ENCODE measurements around the gene RNF41.

DNA sequence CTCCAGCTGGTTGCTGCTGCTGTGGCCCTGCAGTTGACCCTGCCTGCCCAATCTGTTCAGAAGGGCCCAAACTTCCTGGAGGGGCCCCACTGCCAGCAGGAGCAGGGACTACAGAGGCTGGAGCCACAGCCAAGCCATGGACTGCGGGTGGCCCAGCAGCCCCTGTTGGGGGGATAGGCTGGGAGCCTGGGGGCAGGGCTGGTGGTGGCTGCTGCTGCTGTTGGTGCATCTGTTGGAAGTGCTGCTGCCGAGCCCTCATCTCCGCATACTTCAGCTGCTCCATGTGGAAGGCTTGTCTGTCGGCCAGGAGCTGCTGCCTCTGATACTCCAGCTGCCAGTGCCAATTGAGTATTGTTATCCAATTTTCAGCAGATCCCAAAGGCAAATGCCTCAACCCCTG, 56.4 kb downstream of the RNF41 start:
- TF ChIP-seq, protein P1, sequence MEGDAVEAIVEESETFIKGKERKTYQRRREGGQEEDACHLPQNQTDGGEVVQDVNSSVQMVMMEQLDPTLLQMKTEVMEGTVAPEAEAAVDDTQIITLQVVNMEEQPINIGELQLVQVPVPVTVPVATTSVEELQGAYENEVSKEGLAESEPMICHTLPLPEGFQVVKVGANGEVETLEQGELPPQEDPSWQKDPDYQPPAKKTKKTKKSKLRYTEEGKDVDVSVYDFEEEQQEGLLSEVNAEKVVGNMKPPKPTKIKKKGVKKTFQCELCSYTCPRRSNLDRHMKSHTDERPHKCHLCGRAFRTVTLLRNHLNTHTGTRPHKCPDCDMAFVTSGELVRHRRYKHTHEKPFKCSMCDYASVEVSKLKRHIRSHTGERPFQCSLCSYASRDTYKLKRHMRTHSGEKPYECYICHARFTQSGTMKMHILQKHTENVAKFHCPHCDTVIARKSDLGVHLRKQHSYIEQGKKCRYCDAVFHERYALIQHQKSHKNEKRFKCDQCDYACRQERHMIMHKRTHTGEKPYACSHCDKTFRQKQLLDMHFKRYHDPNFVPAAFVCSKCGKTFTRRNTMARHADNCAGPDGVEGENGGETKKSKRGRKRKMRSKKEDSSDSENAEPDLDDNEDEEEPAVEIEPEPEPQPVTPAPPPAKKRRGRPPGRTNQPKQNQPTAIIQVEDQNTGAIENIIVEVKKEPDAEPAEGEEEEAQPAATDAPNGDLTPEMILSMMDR (IDR thresholded peaks at IDR 0.05), result no peak
- TF ChIP-seq RELA (CRISPR knock-in tag; IDR thresholded peaks at IDR 0.05; ENCODE audit: borderline replicate concordance), result no peak
- TF ChIP-seq, protein P2, sequence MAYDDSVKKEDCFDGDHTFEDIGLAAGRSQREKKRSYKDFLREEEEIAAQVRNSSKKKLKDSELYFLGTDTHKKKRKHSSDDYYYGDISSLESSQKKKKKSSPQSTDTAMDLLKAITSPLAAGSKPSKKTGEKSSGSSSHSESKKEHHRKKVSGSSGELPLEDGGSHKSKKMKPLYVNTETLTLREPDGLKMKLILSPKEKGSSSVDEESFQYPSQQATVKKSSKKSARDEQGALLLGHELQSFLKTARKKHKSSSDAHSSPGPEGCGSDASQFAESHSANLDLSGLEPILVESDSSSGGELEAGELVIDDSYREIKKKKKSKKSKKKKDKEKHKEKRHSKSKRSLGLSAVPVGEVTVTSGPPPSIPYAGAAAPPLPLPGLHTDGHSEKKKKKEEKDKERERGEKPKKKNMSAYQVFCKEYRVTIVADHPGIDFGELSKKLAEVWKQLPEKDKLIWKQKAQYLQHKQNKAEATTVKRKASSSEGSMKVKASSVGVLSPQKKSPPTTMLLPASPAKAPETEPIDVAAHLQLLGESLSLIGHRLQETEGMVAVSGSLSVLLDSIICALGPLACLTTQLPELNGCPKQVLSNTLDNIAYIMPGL (CRISPR knock-in tag; IDR thresholded peaks at IDR 0.05), result no peak

All from WTC11 (cell line).